Glomerular visceral epithelial cell (primary cell): Measurements from ENCODE around the gene ZNF485.
A peak's percentile ranks its signal among the peaks of the same experiment; 100 is the strongest.
"Not testable (repeated sequence)": the region's sequence is repeated elsewhere in the genome, so short reads cannot be mapped to it uniquely, and the experiment has no call there.

ENCODE experiments used
- DNase-seq: peaks from one replicate; pipeline ENCODE4 v3.0.0-alpha.2; 2016; ENCODE audit errors: extremely low spot score

Gene ZNF485

DNA sequence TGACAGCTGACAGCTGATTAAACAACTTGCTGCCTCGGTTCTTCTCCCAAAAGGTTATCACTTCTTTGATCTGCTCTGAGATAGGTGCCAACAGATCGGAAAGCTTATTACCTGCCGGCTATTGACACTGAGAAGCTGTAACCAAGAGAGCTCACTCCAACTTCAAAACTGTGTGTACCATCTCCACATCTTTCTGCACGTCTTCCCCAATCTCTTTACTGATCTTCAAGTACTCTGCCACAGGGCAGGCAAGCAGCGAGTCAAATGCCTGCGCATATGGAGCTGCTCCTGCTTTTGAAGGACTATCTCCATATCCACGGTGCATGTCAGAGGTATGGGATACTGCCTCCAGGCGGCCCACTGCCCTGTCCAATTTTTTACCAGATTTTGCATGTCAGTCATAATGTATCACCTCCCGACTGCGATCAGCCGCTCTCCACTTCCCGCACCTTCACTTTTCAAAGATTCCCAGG, 352 bp upstream of the ZNF485 start:
- no peak for DNase-seq

GRCh38 chr10:43607199-43607573, 948 bp downstream of the ZNF485 start:
- DNase-seq, result no peak

GRCh38 chr10:43610636-43611035, 4.4 kb downstream of the ZNF485 start:
- peak; percentile 8 for DNase-seq

DNA sequence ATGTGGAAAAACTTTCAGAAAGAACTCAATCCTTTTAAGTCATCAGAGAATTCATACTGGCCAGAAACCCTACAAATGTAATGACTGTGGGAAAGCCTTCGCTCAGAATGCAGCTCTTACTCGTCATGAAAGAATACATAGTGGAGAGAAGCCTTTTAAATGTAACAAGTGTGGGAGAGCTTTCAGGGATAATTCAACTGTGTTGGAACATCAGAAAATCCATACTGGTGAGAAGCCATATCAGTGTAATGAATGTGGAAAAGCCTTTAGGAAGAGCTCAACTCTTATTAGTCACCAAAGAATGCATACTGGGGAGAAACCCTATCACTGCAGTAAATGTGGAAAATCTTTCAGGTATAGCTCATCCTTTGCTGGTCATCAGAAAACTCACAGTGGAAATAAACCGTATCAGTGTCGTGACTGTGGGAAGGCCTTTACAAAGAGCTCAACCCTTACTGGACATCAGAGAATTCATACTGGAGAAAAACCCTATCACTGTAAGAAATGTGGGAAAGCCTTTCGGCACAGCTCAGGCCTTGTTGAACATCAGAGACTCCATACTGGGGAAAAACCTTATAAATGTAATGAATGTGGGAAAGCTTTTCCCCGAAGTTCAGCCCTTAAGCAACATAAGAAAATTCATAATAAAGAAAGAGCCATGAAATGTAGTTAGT, 10.6 kb downstream of the ZNF485 start:
- DNase-seq, result no peak

GRCh38 chr10:43619368-43619767, 13.1 kb downstream of the ZNF485 start:
- DNase-seq, result no peak

DNA sequence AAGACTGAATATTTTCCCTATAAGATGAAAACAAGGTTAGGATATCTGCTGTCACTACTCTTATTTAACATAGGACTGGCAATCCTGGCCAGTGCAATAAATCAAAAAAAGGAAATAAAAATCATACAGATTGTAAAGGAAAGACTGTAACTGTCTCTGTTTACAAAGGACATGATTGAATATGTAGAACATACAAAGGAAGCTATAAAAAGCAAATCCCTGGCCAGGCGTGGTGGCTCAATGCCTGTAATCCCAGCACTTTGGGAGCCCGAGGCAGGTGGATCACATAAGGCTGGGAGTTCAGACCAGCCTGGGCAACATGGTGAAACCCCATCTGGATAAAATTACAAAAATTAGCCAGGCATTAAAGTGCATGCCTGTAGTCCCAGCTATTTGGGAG, 15.8 kb downstream of the ZNF485 start:
- DNase-seq, result no peak

DNA sequence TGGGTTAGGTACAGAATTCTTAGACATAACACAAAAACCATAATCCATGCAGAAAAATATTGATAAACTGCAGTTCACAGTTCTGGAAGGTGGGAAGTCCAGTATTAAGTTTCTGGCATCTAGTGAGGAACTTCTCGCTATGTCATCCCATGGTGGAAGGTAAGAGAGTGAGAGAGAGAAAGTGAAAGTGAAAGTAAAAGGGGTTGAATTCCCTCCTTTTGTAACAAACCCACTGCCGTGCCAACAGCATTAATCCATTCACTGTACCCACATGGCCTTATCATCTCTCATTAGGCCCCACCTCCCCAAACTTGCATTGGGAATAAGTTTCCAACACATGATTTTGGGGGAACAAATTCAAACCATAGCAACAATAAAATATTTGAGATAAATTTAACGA, 17.1 kb downstream of the ZNF485 start:
- no peak for DNase-seq

- no peak for DNase-seq
Measured at GRCh38 chr10:43627942-43628341, 21.7 kb downstream of the ZNF485 start.

GRCh38 chr10:43628956-43629355, 22.7 kb downstream of the ZNF485 start:
- no peak for DNase-seq

DNA sequence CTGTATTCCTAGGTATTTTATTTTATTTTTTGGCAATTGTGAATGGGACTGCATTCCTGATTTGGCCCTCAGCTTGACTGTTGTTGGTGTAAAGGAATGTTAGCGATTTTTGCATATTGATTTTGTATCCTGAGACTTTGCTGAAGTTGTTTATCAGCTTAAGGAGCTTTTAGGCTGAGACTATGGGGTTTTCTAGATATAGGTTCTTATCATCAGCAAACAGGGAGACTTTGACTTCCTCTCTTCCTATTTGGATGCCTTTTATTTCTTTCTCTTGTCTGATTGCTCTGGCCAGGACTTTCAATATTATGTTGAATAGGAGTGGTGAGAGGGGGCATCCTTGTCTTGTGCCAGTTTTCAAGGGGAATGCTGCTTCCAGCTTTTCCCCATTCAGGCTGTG, 29.6 kb downstream of the ZNF485 start:
- not testable (repeated sequence) for DNase-seq

GRCh38 chr10:43640603-43641002, 34.4 kb downstream of the ZNF485 start:
- no peak for DNase-seq

GRCh38 chr10:43644252-43644651, 38.0 kb downstream of the ZNF485 start:
- DNase-seq, result no peak

DNA sequence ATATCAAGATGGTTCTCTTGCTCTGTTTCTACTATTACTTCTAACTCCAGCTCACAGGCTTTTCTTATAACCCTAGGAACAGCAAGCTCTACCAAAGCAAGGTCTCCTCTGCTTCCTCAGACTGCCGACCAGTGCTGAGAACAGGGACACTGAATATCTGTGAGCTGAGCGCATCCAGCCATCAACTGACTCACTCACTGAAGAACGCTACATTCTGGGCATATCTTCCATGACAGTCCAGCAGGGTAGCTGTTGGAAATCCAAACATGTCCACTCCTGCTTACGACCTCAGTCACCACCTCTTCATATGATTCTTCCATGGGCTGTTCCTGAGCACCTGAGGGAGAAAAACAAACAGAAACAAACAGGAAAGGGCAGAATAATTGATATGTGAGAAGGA, 39.6 kb downstream of the ZNF485 start:
- no peak for DNase-seq

GRCh38 chr10:43647576-43647975, 41.3 kb downstream of the ZNF485 start:
- no peak for DNase-seq

DNA sequence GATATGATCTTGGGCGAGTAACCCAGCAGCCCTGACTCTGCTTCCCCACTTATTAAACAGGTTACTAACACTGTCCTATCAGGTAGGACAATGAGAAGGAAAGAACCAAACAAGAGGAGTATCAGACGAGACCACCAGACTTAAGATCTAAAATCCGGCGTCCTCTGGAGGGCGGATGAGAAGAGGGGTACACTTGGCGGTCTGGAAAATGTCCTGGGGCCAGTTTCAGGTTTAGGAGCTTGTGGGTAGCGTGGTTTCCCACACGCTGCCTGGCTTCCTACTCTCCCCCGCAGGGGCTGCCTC, 41.8 kb downstream of the ZNF485 start:
- no peak for DNase-seq

DNA sequence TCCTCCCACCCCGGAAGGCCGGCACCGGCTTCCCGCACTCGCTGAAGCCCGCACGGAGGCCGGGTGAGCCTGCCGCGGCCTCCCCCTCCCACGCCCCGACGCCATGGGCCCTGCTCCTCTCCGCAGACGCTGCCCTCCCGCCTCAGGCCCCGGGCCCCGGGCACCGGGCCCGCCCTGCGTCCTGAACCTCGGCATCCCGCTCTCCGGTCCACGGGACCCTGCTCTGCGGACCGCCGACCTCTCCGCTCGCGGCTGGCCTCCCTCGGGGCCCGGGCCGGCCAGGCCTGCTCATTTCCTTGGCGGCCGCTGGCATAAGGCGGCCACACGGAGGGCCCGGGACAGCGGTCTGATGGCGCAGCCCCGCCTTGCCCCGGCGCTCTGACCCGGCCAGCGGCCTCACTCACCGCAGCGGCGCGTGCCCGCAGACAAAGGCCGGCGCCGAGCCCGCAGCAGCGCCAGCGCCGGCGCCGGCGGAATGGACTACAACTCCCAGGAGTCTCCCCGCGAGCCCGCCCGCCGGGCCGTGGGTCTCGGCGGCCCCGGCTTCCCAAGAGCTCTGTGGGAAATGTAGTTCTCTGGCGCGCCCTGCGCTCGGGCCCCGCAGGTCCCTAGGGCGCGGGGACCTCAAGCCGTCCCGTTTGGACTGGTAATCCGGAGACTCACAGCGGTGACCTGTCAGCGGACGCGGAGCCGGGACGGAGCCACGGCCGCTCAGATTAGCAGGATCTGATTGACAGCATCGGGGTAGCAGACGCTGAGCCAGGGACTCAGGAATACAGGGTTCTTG, 42.4 kb downstream of the ZNF485 start, which contains the start of gene ZNF32:
TSS of gene ZNF32 (minus strand) at position 484 of the 787 bp plus-strand sequence. CDS start 2,748 bp downstream, outside the sequence.
- peak; percentile 80 for DNase-seq

DNA sequence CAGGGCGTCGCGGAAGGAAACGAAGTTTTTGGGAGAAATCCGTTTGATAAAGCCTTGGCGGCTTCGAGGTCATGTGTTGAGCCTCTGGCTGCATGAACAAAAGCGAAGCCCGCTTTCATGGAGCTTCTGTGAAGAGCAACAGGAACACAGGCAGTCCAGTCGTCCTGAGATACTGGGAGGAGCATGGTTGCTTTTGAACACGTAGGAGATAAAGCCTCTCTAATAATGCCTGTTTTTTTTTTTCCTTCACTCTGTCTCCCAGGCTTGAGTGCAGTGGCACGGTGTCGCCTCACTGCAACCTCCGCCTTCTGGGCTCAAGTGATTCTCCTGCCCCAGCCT, 42.9 kb downstream of the ZNF485 start:
- no peak for DNase-seq

- no peak for DNase-seq
Measured at GRCh38 chr10:43653746-43654145, 47.5 kb downstream of the ZNF485 start.

DNA sequence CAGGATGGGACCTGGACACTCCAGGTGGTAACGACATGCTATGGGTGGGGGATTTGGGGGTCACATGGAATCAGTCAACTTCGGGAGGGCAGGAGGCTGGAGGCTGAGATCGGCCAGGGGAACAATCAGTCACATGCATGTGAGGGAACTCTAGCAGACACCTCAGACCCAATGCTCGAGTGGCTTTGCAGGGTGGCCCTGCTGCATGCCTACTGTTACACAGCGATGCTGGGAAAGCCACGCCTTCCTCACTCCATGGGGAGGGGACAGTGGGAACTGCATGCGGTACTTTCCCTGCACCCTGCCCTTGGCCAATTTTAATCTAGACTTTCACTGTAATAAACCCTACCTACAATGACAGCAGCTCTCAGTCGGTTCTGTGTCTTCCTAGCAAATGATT, 49.1 kb downstream of the ZNF485 start:
- DNase-seq, result no peak

- no peak for DNase-seq
Measured at GRCh38 chr10:43658227-43658626, 52.0 kb downstream of the ZNF485 start.

GRCh38 chr10:43665054-43665453, 58.8 kb downstream of the ZNF485 start:
- no peak for DNase-seq

DNA sequence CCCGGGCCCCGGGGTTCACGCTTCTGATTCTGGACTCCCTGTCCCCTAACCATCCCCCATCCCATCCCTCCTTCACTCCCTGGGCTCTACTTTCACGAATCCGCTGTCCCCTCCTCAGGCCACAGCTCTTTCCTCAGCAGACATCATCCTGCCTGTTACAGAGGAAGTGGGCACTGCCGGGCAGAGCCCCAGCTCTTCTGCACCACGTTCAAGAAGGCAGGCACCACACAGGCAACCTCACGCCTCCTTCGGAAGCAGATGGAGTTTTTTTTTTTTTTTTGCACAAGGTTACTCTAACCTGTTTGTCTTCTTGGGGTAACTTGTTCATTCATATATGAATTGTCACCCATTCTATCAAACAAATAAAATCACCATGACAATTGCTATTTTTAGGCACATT, 60.3 kb downstream of the ZNF485 start:
- DNase-seq, result no peak

DNA sequence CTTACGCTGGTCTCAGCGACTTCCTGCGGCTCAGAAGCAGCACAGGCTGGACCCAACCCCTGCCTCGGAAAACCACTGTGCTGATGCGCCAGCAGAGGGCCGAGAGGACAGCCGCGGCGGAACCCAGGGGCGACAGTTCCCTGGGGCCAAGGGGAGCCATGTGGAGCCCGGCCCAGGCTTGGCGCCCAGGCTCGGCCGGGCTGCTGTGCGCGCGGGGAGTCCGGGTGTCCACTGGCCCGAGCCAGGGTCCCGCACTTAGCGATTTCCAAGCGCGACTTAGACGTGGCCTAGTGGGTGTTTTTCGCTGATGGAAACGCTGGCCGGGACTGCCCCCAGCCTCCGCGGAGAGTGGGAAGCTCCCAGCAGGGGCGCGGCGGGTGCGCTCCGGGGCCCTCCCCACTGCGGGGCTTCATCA, 61.1 kb downstream of the ZNF485 start:
- no peak for DNase-seq
